Right lobe of liver (tissue), 6 donors: ENCODE results near the gene PRF1. TPM values are rescaled to one million over a fixed set of nuclear protein-coding genes. Genes with fewer than 3 reads are reported as not detected.
"Not testable (repeated sequence)": the region's sequence is repeated elsewhere in the genome, so short reads cannot be mapped to it uniquely, and the experiment has no call there.

Experiments used
- ATAC-seq, 4 donors: fragments of 200-7000 bp; cut with Tn5 transposase; one replicate each; pipeline ENCODE4 v1.9.1; 2020; ENCODE audit warnings: mild to moderate bottlenecking in 4 of 4, moderate library complexity in 4 of 4
- DNase-seq, 3 donors: peaks; one replicate each; pipeline ENCODE4 v3.0.0-alpha.2; 2020
- H3K27ac ChIP-seq, 3 donors: fragments of 200-600 bp; one replicate each; pipeline ENCODE4 v1.8.0; 2022
- H3K27me3 ChIP-seq, 2 donors: fragments of 200-600 bp; one replicate each; pipeline ENCODE4 v1.8.0; 2022
- H3K36me3 ChIP-seq, 4 donors: fragments of 200-600 bp; sonication (generic) in 1 of 4; one replicate each; pipeline versions ENCODE4 v1.5.1 to v1.8.0; 2017 to 2022; ENCODE audit warnings: control low read depth in 1 of 4
- H3K4me1 ChIP-seq, 4 donors: fragments of 200-600 bp; sonication (generic) in 1 of 4; one replicate each; pipeline versions ENCODE4 v1.5.1 to v1.8.0; 2017 to 2022; ENCODE audit warnings: control low read depth in 1 of 4
- H3K4me3 ChIP-seq, 3 donors: fragments of 200-600 bp; one replicate each; pipeline ENCODE4 v1.8.0; 2022
- H3K9me3 ChIP-seq, 4 donors: fragments of 200-600 bp; sonication (generic) in 1 of 4; one replicate each; pipeline versions ENCODE4 v1.5.1 to v1.8.0; 2017 to 2022; ENCODE audit warnings: control low read depth in 1 of 4
- CTCF ChIP-seq, 4 donors: fragments of 200-600 bp in 3 of 4; fragments of 450-650 bp in 1 of 4; IDR thresholded peaks; one replicate each; pipeline versions ENCODE4 v1.5.1 to v1.8.0; 2016 to 2022; ENCODE audit warnings: antibody characterized with exemption in 4 of 4, mild to moderate bottlenecking in 2 of 4
- POLR2A ChIP-seq: fragments of 450-650 bp; IDR thresholded peaks from one replicate; pipeline ENCODE4 v1.6.1; 2017; ENCODE audit warnings: antibody characterized with exemption, mild to moderate bottlenecking
- WGBS: methylation state at CpG from one replicate; pipeline ENCODE4 v1.1.6; 2018; ENCODE audit warnings: low coverage, low lambda C conversion rate; ENCODE audit not compliant: insufficient coverage; ENCODE audit errors: missing lambda C conversion rate; 5-methylcytosine and 5-hydroxymethylcytosine counted together
- intact Hi-C, 2 donors: fragments of 100-400 bp; cut with DNase I; formaldehyde crosslinking; loops; one replicate each; pipeline versions ENCODE4 v1.11.2 to v1.14.1; 2022
- total RNA-seq, 6 experiments: library from RNA; depleted of rRNA in 2 of 6; stranded (reverse); fragments of >200 nt in 2 of 6; fragmentation: NEBNext Ultra II Directional in 3 of 6; extraction: Animal tissue kit (Norgen Biotek cat#: 25700) in 3 of 6; gene quantifications; one replicate each; pipeline versions ENCODE4 v1.1.0 to v1.2.4, GENCODE V29; 2016 to 2023
- donor health status: DM: no; HTN: yes; CAD: no.
- donor health status: DM: no; HTN: no; CAD: no.
- donor health status: DM: no; HTN: no; CAD: no.
- donor health status: DM: no; HTN: yes; CAD: no.
- donor health status: DM: no; HTN: yes; CAD: no.

Gene PRF1
- total RNA-seq, 6 experiments from 2014 or later: 1.7 to 6.5 (median 3.1) TPM

- intact Hi-C loops: no loop called here
- WGBS: 71% methylated on average over 7 of the region's 7 CpGs
- no peak overlapping the region for H3K27ac ChIP-seq
- H3K36me3 ChIP-seq: no peaks in the 10 kb centered on the region
- TF ChIP-seq CTCF (IDR thresholded peaks at IDR 0.05): no peak
- TF ChIP-seq POLR2A: no peak
- no peaks in the 10 kb centered on the region for H3K27me3 ChIP-seq
- no peaks in the 10 kb centered on the region for H3K4me1 ChIP-seq
- DNase-seq (no peak), ATAC-seq (no peak)
- H3K4me3 ChIP-seq: no peak overlapping the region
- no peaks in the 10 kb centered on the region for H3K9me3 ChIP-seq
These were observed 15.4 kb upstream of the PRF1 start for GRCh38 chr10:70617798-70618568.

GRCh38 chr10:70616761-70617160, 14.2 kb upstream of the PRF1 start:
- 59% methylated on average over 3 of the region's 4 CpGs for WGBS
- intact Hi-C loops: no loop called here

GRCh38 chr10:70615784-70616522, 13.4 kb upstream of the PRF1 start:
- no peaks in the 10 kb centered on the region for H3K4me1 ChIP-seq
- no peaks in the 10 kb centered on the region for H3K27me3 ChIP-seq
- TF ChIP-seq CTCF (IDR thresholded peaks at IDR 0.05): no peak
- no peak for TF ChIP-seq POLR2A
- DNase-seq (no peak), ATAC-seq (no peak)
- WGBS: 46% methylated on average over 7 of the region's 7 CpGs
- intact Hi-C loops: no loop called here
- H3K9me3 ChIP-seq: no peaks in the 10 kb centered on the region
- H3K27ac ChIP-seq: no peak overlapping the region
- H3K36me3 ChIP-seq: no peaks in the 10 kb centered on the region
- H3K4me3 ChIP-seq: no peak overlapping the region

More at GRCh38 chr10:70616761-70617160, 14.2 kb upstream of the PRF1 start:
- no peaks in the 10 kb centered on the region for H3K27me3 ChIP-seq
- H3K9me3 ChIP-seq: no peaks in the 10 kb centered on the region
- DNase-seq (no peak), ATAC-seq (no peak)
- H3K4me3 ChIP-seq: no peak overlapping the region
- H3K36me3 ChIP-seq: no peaks in the 10 kb centered on the region
- TF ChIP-seq POLR2A (no peak), CTCF (IDR thresholded peaks at IDR 0.05) (no peak)
- no peaks in the 10 kb centered on the region for H3K4me1 ChIP-seq
- H3K27ac ChIP-seq: no peak overlapping the region

GRCh38 chr10:70615211-70615610, 12.7 kb upstream of the PRF1 start:
- Histone ChIP-seq H3K27me3 (no peaks in the 10 kb centered on the region), H3K36me3 (no peaks in the 10 kb centered on the region), H3K4me1 (no peaks in the 10 kb centered on the region), H3K27ac (no peak overlapping the region), H3K4me3 (no peak overlapping the region), H3K9me3 (no peaks in the 10 kb centered on the region)
- DNase-seq (no peak), ATAC-seq (no peak)
- intact Hi-C loops: no loop called here
- 84% methylated on average over 2 of the region's 2 CpGs for WGBS
- TF ChIP-seq CTCF (IDR thresholded peaks at IDR 0.05) (no peak), POLR2A (no peak)

- WGBS: 69% methylated on average over 3 of the region's 3 CpGs
These were observed 11.8 kb upstream of the PRF1 start for GRCh38 chr10:70614364-70614763.

More at GRCh38 chr10:70614364-70614763, 11.8 kb upstream of the PRF1 start:
- intact Hi-C loops, H3K4me3 ChIP-seq, H3K4me1 ChIP-seq, H3K36me3 ChIP-seq, DNase-seq, H3K9me3 ChIP-seq, H3K27ac ChIP-seq, ATAC-seq, H3K27me3 ChIP-seq: not testable (repeated sequence)
